GM12873 (cell line): Measurements from ENCODE around the gene STEAP3.
A peak's percentile ranks its signal among the peaks of the same experiment; 100 is the strongest.

Source experiments
- CTCF ChIP-seq: IDR thresholded peaks from 2 replicates; pipeline ENCODE4 v1.5.1; 2012; ENCODE audit warnings: low read depth, mild to moderate bottlenecking, moderate library complexity, low read length, control low read depth; ENCODE audit not compliant: insufficient read depth; ENCODE audit errors: missing control alignments

STEAP3 gene, protein sequence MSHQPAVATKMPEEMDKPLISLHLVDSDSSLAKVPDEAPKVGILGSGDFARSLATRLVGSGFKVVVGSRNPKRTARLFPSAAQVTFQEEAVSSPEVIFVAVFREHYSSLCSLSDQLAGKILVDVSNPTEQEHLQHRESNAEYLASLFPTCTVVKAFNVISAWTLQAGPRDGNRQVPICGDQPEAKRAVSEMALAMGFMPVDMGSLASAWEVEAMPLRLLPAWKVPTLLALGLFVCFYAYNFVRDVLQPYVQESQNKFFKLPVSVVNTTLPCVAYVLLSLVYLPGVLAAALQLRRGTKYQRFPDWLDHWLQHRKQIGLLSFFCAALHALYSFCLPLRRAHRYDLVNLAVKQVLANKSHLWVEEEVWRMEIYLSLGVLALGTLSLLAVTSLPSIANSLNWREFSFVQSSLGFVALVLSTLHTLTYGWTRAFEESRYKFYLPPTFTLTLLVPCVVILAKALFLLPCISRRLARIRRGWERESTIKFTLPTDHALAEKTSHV

DNA sequence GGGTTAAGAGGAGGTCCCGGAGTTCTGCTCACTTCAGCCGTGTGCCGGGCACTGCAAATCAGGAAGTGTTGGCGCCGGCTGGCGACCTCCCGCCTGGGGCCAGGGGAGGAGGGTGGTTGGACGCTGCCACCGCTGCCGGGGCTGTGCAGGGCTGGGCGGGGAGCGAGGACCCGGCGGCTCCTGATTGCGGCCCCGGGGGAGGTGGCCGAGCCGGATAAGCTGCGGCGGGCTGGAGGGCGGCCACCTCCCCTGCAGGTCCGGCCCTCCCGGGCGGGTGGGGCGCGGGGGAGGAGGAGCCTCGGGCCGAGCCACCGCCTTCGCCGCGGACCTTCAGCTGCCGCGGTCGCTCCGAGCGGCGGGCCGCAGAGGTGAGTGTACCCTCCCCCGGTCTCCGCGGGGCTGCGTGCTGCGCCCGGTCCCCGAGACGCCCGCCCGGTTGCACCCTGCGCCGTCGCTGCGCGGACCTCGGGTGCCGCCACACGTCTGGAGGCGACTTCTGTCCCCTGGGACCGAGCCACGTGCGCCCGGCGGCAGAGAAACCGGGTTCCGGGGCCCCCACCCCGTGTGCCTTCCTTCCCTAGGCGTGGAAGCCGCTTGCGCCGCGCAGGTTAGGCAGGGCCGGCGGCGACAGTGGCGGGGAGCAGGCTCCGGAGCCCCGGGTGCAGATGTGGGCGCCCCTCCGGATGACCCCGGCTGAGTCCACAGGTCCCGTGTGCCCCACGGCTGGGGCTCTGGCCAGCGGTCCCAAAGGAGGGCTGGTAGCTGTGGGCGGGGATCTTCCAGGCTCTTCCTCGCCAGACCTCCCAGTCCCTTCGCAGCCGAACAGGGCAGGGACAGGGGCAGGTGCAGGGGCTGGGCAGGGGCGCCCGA is at the start of gene STEAP3:
Gene STEAP3 (plus strand): TSS at position 314 of the 870 bp plus-strand sequence. CDS start 7,179 bp downstream, outside the sequence.
- no peak for TF ChIP-seq CTCF

GRCh38 chr2:119174216-119174992 is 49.2 kb upstream of the STEAP3 start:
- peak; percentile 89 for TF ChIP-seq CTCF

GRCh38 chr2:119174993-119175347 is 48.7 kb upstream of the STEAP3 start:
- TF ChIP-seq CTCF = no peak

DNA sequence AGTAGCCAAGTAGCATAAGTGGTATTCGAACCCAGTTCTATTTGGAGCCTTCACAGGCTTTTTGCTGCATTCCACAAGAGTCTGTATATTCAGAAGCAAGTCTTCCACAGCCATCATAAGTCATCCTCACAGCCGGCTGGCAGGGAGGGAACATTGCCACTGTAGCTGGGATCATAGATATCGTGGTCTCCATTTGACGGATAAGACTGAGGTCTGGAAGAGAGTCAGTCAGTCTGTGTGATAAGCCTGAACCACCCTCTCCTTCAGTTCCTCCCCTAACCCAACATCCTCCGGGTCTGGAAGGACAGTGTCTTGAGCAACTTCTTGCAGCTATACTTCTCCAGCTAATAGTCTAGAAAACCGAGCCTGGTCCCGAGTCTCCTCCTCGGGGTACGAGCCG is 48.1 kb upstream of the STEAP3 start:
- no peak for TF ChIP-seq CTCF

- no peak for TF ChIP-seq CTCF
Observed at GRCh38 chr2:119177171-119177837, 46.3 kb upstream of the STEAP3 start.

DNA sequence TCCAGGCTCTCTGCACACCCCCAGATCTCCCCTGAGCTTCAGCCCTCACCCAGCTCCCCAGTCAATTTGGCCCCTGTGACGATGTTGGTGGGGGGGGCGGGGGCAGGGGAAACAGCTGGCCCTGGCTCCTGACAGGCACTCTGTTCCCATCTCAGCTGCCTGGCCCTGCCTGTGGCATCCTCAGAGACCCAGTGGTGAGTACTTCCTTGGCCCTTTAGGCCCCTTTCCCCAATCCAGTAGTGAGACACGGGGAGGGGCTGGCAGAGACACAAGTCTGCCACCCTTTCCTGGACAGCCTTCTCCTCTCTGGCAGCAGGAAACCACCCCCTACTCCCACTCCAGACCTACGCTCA is 45.8 kb upstream of the STEAP3 start:
- no peak for TF ChIP-seq CTCF
